GM20431 (cell line): Measurements from ENCODE around the gene LMNA.
"Not testable (repeated sequence)": the region's sequence is repeated elsewhere in the genome, so short reads cannot be mapped to it uniquely, and the experiment has no call there.

Experiments used
- in situ Hi-C: fragments of 300-500 bp; cut with MseI, MboI; formaldehyde crosslinking; loops from one replicate; pipeline ENCODE4 v1.15.0; 2020; ENCODE audit warnings: low sequenced_read_pairs; ENCODE audit not compliant: unreplicated experiment

Gene LMNA

GRCh38 chr1:156154317-156154749, 39.8 kb downstream of the LMNA start:
- in situ Hi-C loops, result no loop called here

DNA sequence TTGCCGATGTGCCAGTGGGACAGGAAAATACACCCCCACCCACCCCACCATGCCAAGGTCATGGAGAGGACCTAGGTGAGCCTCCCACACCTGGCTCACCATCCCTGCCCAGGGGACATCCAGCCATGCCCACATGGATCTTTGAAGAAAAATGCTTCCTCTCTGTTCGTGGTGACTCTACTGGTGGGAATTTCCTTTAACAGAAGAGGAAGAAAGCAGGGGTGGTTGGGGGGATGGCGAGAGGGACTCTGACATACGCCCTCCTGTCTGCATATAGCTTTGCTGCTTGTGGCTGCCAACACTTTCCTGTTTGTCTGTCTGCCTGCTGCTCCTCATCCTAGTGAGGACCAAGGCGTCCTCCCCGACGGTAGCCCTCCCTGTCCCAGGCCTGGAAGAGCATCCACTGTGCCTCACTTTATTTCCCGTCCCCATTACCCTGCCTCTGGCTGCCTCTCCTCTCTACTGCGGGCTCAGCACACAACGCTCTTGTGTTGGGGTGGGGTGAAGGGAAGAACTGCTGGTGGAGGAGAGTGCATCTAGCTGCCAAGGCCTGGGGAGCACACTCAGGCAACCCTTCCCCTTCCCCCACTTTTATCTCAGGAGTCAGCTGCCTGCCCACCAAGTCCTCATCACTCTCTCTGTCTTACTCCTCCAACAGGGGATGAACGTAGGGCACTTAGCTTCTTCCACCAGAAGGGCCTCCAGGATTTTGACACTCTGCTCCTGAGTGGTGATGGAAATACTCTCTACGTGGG, 41.4 kb downstream of the LMNA start:
- in situ Hi-C loops, result no loop called here

DNA sequence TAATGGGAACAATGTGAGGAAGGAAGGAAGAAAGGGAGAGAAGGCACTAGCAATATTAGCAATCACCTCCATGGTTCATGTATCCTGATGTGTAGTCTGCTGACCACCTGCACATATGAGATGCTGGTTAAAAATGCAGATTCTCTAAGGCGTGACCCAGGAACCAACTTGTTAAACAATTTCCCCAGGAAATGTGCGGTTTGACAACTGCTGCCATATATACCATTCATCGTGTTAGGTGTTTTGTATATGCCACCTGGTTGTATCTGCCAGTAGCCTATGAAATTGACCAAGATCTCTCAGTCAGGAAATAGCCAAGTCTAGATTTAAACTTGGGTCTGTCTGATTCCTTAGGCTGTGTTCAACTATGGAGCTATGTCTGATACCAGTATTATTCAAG, 43.0 kb downstream of the LMNA start:
- in situ Hi-C loops, result no loop called here

DNA sequence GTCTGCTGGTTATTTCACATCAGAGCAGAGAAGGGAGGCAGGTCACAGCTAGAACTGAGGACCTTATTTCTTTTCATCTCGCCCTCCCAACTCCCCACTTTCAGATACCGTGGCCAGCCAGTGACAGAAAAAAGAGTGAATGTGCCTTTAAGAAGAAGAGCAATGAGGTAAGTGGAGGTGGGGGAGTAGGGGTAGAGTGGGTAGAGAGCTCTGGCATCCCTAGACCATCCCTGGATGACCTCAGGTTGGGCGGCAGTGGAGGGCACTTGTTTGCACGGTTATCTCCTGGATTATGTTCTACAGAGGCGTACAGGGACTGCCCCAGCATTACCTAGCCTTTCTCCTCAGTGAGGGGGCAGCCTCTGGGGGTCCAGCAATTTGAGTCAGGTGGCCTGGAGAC, 43.5 kb downstream of the LMNA start:
- in situ Hi-C loops, result no loop called here

- in situ Hi-C loops, result no loop called here
Measured at GRCh38 chr1:156160000-156160742, 45.7 kb downstream of the LMNA start.

GRCh38 chr1:156160743-156161171, 46.2 kb downstream of the LMNA start:
- in situ Hi-C loops, result no loop called here

- in situ Hi-C loops, result no loop called here
Measured at GRCh38 chr1:156162430-156163037, 48.0 kb downstream of the LMNA start.

DNA sequence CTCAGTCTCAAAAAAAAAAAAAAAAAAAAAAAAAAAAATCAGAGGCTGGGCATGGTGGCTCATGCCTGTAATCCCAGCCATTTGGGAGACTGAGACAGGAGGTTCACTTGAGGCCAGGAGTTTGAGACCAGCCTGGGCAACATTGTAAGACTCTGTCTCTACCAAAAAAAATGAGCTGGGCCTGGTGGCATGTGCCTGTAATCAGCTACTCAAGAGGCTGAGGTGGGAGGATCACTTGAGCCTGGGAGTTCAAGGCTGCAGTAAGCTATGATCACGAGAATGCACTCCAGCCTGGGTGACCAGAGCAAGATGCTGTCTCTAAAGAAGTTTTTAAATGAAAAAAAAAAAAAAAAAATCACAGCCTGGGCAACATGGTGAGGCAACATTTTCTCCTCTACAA, 49.2 kb downstream of the LMNA start:
- in situ Hi-C loops, result no loop called here

- in situ Hi-C loops, result no loop called here
Measured at GRCh38 chr1:156164125-156164831, 49.8 kb downstream of the LMNA start.

DNA sequence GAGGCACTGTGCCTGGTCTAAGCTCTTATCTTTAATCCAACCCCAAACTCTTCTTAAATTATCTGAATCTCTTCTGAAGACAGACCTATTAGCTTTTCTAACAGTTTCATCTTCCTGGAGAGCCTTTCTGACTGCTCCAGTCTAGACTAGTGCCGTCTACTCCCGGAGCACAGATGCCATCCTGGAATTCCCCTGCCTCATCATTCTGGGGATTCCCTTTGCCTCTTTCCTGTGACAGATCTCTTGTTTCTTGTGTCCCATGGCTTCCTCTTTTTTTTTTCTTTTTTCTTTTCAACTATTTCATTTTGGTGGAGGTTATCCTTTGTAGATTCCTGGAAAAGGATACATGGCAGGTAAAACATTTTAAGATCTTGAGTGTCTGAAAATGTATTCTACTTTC, 50.6 kb downstream of the LMNA start:
- in situ Hi-C loops, result no loop called here

DNA sequence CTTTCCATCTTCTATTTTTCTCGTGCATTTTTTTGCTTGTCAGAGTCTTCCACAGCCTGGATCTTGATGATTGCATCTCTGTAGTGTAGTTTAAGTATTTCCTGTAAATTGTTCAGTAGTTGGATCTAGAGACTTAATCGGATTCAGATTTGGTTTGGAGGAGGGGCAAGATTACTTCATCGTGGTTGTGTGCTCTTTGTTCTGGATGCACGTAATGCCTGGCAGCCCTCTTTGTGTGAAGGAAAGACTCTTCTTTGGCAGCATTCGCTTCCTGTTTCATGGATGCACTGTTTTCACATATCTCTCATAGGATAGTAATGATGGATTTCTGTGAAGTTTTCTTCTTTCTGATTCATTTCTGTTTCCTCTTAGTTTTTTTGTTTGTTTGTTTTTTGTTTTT, 53.0 kb downstream of the LMNA start:
- in situ Hi-C loops, result no loop called here

- in situ Hi-C loops, result no loop called here
Measured at GRCh38 chr1:156172696-156173470, 58.4 kb downstream of the LMNA start.

DNA sequence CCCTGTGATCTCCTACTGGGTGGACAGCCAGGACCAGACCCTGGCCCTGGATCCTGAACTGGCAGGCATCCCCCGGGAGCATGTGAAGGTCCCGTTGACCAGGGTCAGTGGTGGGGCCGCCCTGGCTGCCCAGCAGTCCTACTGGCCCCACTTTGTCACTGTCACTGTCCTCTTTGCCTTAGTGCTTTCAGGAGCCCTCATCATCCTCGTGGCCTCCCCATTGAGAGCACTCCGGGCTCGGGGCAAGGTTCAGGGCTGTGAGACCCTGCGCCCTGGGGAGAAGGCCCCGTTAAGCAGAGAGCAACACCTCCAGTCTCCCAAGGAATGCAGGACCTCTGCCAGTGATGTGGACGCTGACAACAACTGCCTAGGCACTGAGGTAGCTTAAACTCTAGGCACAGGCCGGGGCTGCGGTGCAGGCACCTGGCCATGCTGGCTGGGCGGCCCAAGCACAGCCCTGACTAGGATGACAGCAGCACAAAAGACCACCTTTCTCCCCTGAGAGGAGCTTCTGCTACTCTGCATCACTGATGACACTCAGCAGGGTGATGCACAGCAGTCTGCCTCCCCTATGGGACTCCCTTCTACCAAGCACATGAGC, 62.2 kb downstream of the LMNA start:
- in situ Hi-C loops, result no loop called here

GRCh38 chr1:156177919-156178654, 63.6 kb downstream of the LMNA start:
- in situ Hi-C loops, result no loop called here

- in situ Hi-C loops, result no loop called here
Measured at GRCh38 chr1:156180471-156180870, 66.0 kb downstream of the LMNA start.

- in situ Hi-C loops, result not testable (repeated sequence)
Measured at GRCh38 chr1:156181391-156181924, 66.9 kb downstream of the LMNA start.

DNA sequence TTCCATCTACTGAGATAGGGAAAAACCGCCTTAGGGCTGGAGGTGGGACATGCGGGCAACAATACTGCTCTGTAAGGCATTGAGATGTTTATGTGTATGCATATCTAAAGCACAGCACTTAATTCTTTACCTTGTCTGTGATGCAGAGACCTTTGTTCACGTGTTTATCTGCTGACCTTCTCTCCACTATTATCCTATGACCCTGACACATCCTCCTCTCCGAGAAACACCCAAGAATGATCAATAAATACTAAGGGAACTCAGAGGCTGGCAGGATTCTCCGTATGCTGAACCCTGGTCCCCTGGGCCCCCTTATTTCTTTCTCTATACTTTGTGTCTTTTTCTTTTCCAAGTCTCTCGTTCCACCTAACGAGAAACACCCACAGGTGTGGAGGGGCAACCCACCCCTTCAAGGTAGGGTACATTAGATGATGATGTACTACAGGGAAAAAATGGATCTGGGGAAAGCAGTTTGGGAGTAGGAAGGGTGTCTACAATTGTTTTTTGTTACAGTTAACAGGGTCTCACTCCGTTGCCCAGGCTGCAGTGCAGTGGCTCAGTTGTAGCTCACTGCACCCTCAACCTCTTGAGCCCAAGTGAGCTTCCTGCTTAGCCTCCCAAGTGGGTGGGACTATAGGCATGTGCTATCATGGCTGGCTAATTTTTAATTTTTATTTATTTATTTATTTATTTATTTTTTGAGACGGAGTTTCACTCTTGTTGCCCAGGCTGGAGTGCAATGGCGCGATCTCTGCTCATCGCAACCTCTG, 67.7 kb downstream of the LMNA start:
- in situ Hi-C loops, result not testable (repeated sequence)
